Adrenal gland (tissue), 12 donors: ENCODE measurements around the gene RASAL1. TPM values are rescaled to one million over a fixed set of nuclear protein-coding genes. Genes with fewer than 3 reads are reported as not detected.
"Not testable (repeated sequence)": the region's sequence is repeated elsewhere in the genome, so short reads cannot be mapped to it uniquely, and the experiment has no call there.

Experiments
- DNase-seq, 7 donors: peaks; one replicate each; pipeline ENCODE4 v3.0.0-alpha.2; 2019 to 2020
- H3K27ac ChIP-seq, 5 donors: fragments of 200-600 bp; sonication (generic) in 4 of 5; 1 replicate in 3 of 5; 2 replicates in 2 of 5; pipeline versions ENCODE4 v1.5.1 to v1.8.0; 2016 to 2020; ENCODE audit warnings: mild to moderate bottlenecking in 1 of 5
- H3K27me3 ChIP-seq: fragments of 200-600 bp; 2 replicates; pipeline ENCODE4 v1.8.0; 2021
- H3K36me3 ChIP-seq, 2 donors: fragments of 200-600 bp; replicated peaks in 1 of 2; 1 replicate in 1 of 2; 2 replicates in 1 of 2; pipeline versions ENCODE4 v1.5.1 to v1.8.0; 2018 to 2022
- H3K4me1 ChIP-seq, 2 donors: fragments of 200-600 bp; replicated peaks in 1 of 2; 1 replicate in 1 of 2; 2 replicates in 1 of 2; pipeline versions ENCODE4 v1.5.1 to v1.8.0; 2018 to 2021
- H3K4me3 ChIP-seq, 4 donors: fragments of 200-600 bp; sonication (generic) in 3 of 4; one replicate each; pipeline ENCODE4 v1.5.1; 2016 to 2018
- H3K9me3 ChIP-seq, 3 donors: fragments of 200-600 bp; sonication (generic) in 1 of 3; replicated peaks in 1 of 3; 1 replicate in 2 of 3; 2 replicates in 1 of 3; pipeline versions ENCODE4 v1.5.1 to v1.8.0; 2016 to 2021
- CTCF ChIP-seq, 6 experiments: fragments of 450-650 bp in 4 of 6; fragments of 200-600 bp in 2 of 6; sonication (generic) in 1 of 6; IDR thresholded peaks; 1 replicate in 5 of 6; 2 replicates in 1 of 6; pipeline versions ENCODE4 v1.5.1 to v1.8.0; 2016 to 2021; ENCODE audit warnings: antibody characterized with exemption in 6 of 6, mild to moderate bottlenecking in 2 of 6, moderate library complexity in 1 of 6
- POLR2A ChIP-seq, 2 donors: fragments of 450-650 bp; IDR thresholded peaks; one replicate each; pipeline ENCODE4 v1.6.1; 2017; ENCODE audit warnings: antibody characterized with exemption in 2 of 2, mild to moderate bottlenecking in 2 of 2, moderate library complexity in 1 of 2
- WGBS, 4 donors: extraction: QIAGEN DNeasy Blood & Tissue Kit in 2 of 4; methylation state at CpG; one replicate each; pipeline versions ENCODE4 v1.1.5 to v1.1.7; 2013 to 2017; 5-methylcytosine and 5-hydroxymethylcytosine counted together
- intact Hi-C, 2 donors: fragments of 100-400 bp; cut with DNase I; formaldehyde crosslinking; loops; one replicate each; pipeline versions ENCODE4 v1.14.1 to v1.15.0; 2022 to 2023
- polyA plus RNA-seq, 3 donors: library from polyadenylated mRNA; stranded (reverse); fragments of 200-250 nt in 2 of 3; fragments of 350-450 nt in 1 of 3; fragmentation: Illumina TruSeq in 1 of 3; extraction: RNeasy Lipid Tissue Mini Kit (QIAGEN cat#74804) in 1 of 3; gene quantifications; one replicate each; pipeline ENCODE4 v1.2.3, GENCODE V29; 2013 to 2014
- total RNA-seq, 9 donors: library from RNA; depleted of rRNA in 4 of 9; stranded (reverse); fragments of >200 nt in 4 of 9; fragments of 120-200 nt in 1 of 9; fragmentation: NEBNext Ultra II Directional in 1 of 9; extraction: Animal tissue kit (Norgen Biotek cat#: 25700) in 1 of 9; gene quantifications; one replicate each; pipeline versions ENCODE4 v1.1.0 to v1.2.4, GENCODE V29; 2013 to 2023
- donor health status: healthy with polysubstance abuse.
- donor health status: Bipolar disorder and iron deficiency.
- donor health status: DM: yes; HTN: yes; CAD: no.
- donor health status: DM: no; HTN: no; CAD: no.
- donor health status: DM: no; HTN: no; CAD: no.
- donor health status: DM: yes; HTN: yes; CAD: no.

The RASAL1 gene
- total and polyA plus RNA-seq, 12 donors, result 22.6 to 90.4 (median 43.3) TPM

GRCh38 chr12:113127791-113128199 lies 7.8 kb downstream of the RASAL1 start:
- Histone ChIP-seq H3K4me3 (no peak overlapping the region), H3K27ac (no peak overlapping the region), H3K36me3 (no peaks in the 10 kb centered on the region), H3K4me1 (no peaks in the 10 kb centered on the region), H3K9me3 (no peaks in the 10 kb centered on the region), H3K27me3 (no peaks in the 10 kb centered on the region)
- TF ChIP-seq POLR2A (IDR thresholded peaks at IDR 0.05), result no peak
- TF ChIP-seq CTCF (IDR thresholded peaks at IDR 0.05), result no peak
- intact Hi-C loops, result no loop called here
- no peak for DNase-seq
- WGBS, 4 donors, result 31 to 58% (median 32%) methylated on average over 7 to 15 of the region's 15 CpGs

GRCh38 chr12:113120670-113121370 lies 14.7 kb downstream of the RASAL1 start:
- intact Hi-C loops, result no loop called here
- Histone ChIP-seq H3K9me3 (no peaks in the 10 kb centered on the region), H3K27me3 (no peaks in the 10 kb centered on the region), H3K4me3 (no peak overlapping the region), H3K36me3 (no peaks in the 10 kb centered on the region), H3K4me1 (peaks cover 2 to 8% of the 10 kb centered on the region in 2 donors), H3K27ac (no peak overlapping the region)
- TF ChIP-seq POLR2A (IDR thresholded peaks at IDR 0.05) (no peak), CTCF (IDR thresholded peaks at IDR 0.05) (no peak)
- no peak for DNase-seq
- 65 to 87% (median 81%) methylated on average over 3 of the region's 3 CpGs for WGBS, 4 donors

- Histone ChIP-seq H3K9me3 (no peaks in the 10 kb centered on the region), H3K27me3 (no peaks in the 10 kb centered on the region), H3K36me3 (no peaks in the 10 kb centered on the region), H3K4me3 (no peak overlapping the region), H3K27ac (no peak overlapping the region), H3K4me1 (peaks cover 8 to 9% of the 10 kb centered on the region in 2 donors)
- whole genome bisulfite sequencing, 4 donors, result 57 to 70% (median 59%) methylated on average over 4 of the region's 4 CpGs
- intact Hi-C loops, result no loop called here
- TF ChIP-seq POLR2A (IDR thresholded peaks at IDR 0.05) (no peak), CTCF (IDR thresholded peaks at IDR 0.05) (no peak)
- DNase-seq, result no peak
Observed at GRCh38 chr12:113119980-113120669, 15.4 kb downstream of the RASAL1 start.

GRCh38 chr12:113118142-113118541 lies 17.4 kb downstream of the RASAL1 start:
- H3K4me3 ChIP-seq, result no peak overlapping the region
- no peak for DNase-seq
- intact Hi-C loops, result no loop called here
- peaks cover 8 to 9% of the 10 kb centered on the region in 2 donors for H3K4me1 ChIP-seq
- H3K36me3 ChIP-seq, result no peaks in the 10 kb centered on the region
- WGBS, 4 donors, result 87 to 96% (median 90%) methylated on average over 1 of the region's 1 CpG
- H3K9me3 ChIP-seq, result no peaks in the 10 kb centered on the region
- H3K27ac ChIP-seq, result no peak overlapping the region
- no peaks in the 10 kb centered on the region for H3K27me3 ChIP-seq
- TF ChIP-seq POLR2A (IDR thresholded peaks at IDR 0.05), result no peak
- no peak for TF ChIP-seq CTCF (IDR thresholded peaks at IDR 0.05)

- intact Hi-C loops, H3K9me3 ChIP-seq, H3K4me3 ChIP-seq, H3K36me3 ChIP-seq, H3K27ac ChIP-seq, DNase-seq, H3K4me1 ChIP-seq, H3K27me3 ChIP-seq: not testable (repeated sequence)
- WGBS, 4 donors, result 76 to 86% (median 83%) methylated on average over 8 of the region's 8 CpGs
Observed at GRCh38 chr12:113117684-113118083, 17.9 kb downstream of the RASAL1 start.
